Ovary (tissue), 9 donors: Measurements from ENCODE around the gene POLR3C. TPM values are rescaled to one million over a fixed set of nuclear protein-coding genes. Genes with fewer than 3 reads are reported as not detected.

Experiments
- DNase-seq, 5 donors: peaks; one replicate each; pipeline ENCODE4 v3.0.0-alpha.2; 2019 to 2020
- H3K27ac ChIP-seq, 2 donors: fragments of 200-600 bp; one replicate each; pipeline versions ENCODE4 v1.5.1 to v1.8.0; 2019 to 2022
- H3K27me3 ChIP-seq: fragments of 200-600 bp; one replicate; pipeline ENCODE4 v1.8.0; 2022
- H3K36me3 ChIP-seq: fragments of 200-600 bp; sonication (generic); one replicate; pipeline ENCODE4 v1.5.1; 2019
- H3K4me1 ChIP-seq: one replicate; pipeline ENCODE4 v1.8.1; 2013; ENCODE audit warnings: mild to moderate bottlenecking, moderate library complexity; ENCODE audit not compliant: insufficient read depth
- H3K4me3 ChIP-seq: fragments of 200-600 bp; sonication (generic); one replicate; pipeline ENCODE4 v1.5.1; 2017
- H3K9me3 ChIP-seq, 2 donors: fragments of 200-600 bp in 1 of 2; sonication (generic) in 1 of 2; one replicate each; pipeline versions ENCODE4 v1.5.1 to v1.8.1; 2013 to 2019; ENCODE audit warnings: mild to moderate bottlenecking in 1 of 2, moderate library complexity in 1 of 2
- CTCF ChIP-seq, 3 donors: fragments of 450-650 bp in 2 of 3; fragments of 200-600 bp in 1 of 3; IDR thresholded peaks; one replicate each; pipeline versions ENCODE4 v1.5.1 to v1.8.0; 2016 to 2022; ENCODE audit warnings: antibody characterized with exemption in 3 of 3, mild to moderate bottlenecking in 1 of 3
- EP300 ChIP-seq: sonication (generic); formaldehyde crosslinking; IDR thresholded peaks from one replicate; pipeline ENCODE4 v1.6.1; 2017; ENCODE audit warnings: antibody characterized with exemption
- POLR2A ChIP-seq: fragments of 450-650 bp; IDR thresholded peaks from one replicate; pipeline ENCODE4 v1.6.1; 2017; ENCODE audit warnings: antibody characterized with exemption, mild to moderate bottlenecking, moderate library complexity
- WGBS, 3 donors: extraction: QIAGEN DNeasy Blood & Tissue Kit in 1 of 3; methylation state at CpG; one replicate each; pipeline versions ENCODE4 v1.1.5 to v1.1.7; 2013 to 2017; 5-methylcytosine and 5-hydroxymethylcytosine counted together
- intact Hi-C, 4 donors: fragments of 100-400 bp; cut with DNase I; formaldehyde crosslinking; loops; one replicate each; pipeline versions ENCODE4 v1.11.0 to v1.15.1; 2022 to 2023
- polyA plus RNA-seq, 2 donors: library from polyadenylated mRNA; stranded (reverse); fragments of 200-250 nt in 1 of 2; fragments of 350-450 nt in 1 of 2; fragmentation: Illumina TruSeq in 1 of 2; extraction: RNeasy Lipid Tissue Mini Kit (QIAGEN cat#74804) in 1 of 2; gene quantifications; one replicate each; pipeline ENCODE4 v1.2.3, GENCODE V29; 2013 to 2014
- total RNA-seq, 7 donors: library from RNA; depleted of rRNA in 2 of 7; stranded (reverse); fragments of >200 nt in 2 of 7; fragmentation: NEBNext Ultra II Directional in 3 of 7; extraction: Animal tissue kit (Norgen Biotek cat#: 25700) in 3 of 7; gene quantifications; one replicate each; pipeline versions ENCODE4 v1.1.0 to v1.2.4, GENCODE V29; 2016 to 2023
- donor health status: DM: no; HTN: no; CAD: no; lungs with moderate emphysema.
- donor health status: DM: no; HTN: no; CAD: no.
- donor health status: Bipolar disorder and iron deficiency.
- donor health status: DM: yes; HTN: yes; CAD: no.
- donor health status: DM: no; HTN: no; CAD: no.
- donor health status: DM: yes; HTN: yes; CAD: no.

Gene POLR3C
- total and polyA plus RNA-seq, 9 donors = 21.1 to 41.9 (median 27.0) TPM

GRCh38 chr1:145782272-145783099, 41.5 kb upstream of the POLR3C start:
- Histone ChIP-seq H3K27me3 (no peaks in the 10 kb centered on the region), H3K27ac (no peak overlapping the region), H3K9me3 (no peaks in the 10 kb centered on the region), H3K4me1 (no peaks in the 10 kb centered on the region), H3K36me3 (no peaks in the 10 kb centered on the region), H3K4me3 (no peak overlapping the region)
- no peak for DNase-seq
- 67 to 77% (median 75%) methylated on average over 10 of the region's 10 CpGs for WGBS, 3 donors
- intact Hi-C loops = no loop called here
- no peak for TF ChIP-seq EP300
- no peak for TF ChIP-seq CTCF (IDR thresholded peaks at IDR 0.05)
- TF ChIP-seq POLR2A = no peak

- H3K4me1 ChIP-seq = no peaks in the 10 kb centered on the region
- no peak overlapping the region for H3K27ac ChIP-seq
- no peak for DNase-seq
- no peaks in the 10 kb centered on the region for H3K36me3 ChIP-seq
- intact Hi-C loops = no loop called here
- 62 to 67% (median 65%) methylated on average over 3 of the region's 3 CpGs for WGBS, 3 donors
- H3K4me3 ChIP-seq = peak overlapping the region; percentile 23
- no peak for TF ChIP-seq CTCF (IDR thresholded peaks at IDR 0.05)
- no peaks in the 10 kb centered on the region for H3K9me3 ChIP-seq
- no peaks in the 10 kb centered on the region for H3K27me3 ChIP-seq
Observed at GRCh38 chr1:145784409-145784808, 39.6 kb upstream of the POLR3C start.

- DNase-seq = no peak
- H3K36me3 ChIP-seq = no peaks in the 10 kb centered on the region
- H3K4me3 ChIP-seq = no peak overlapping the region
- no peak for TF ChIP-seq CTCF (IDR thresholded peaks at IDR 0.05)
- TF ChIP-seq POLR2A = no peak
- TF ChIP-seq EP300 = no peak
- no peaks in the 10 kb centered on the region for H3K4me1 ChIP-seq
- H3K9me3 ChIP-seq = no peaks in the 10 kb centered on the region
- H3K27me3 ChIP-seq = no peaks in the 10 kb centered on the region
- H3K27ac ChIP-seq = no peak overlapping the region
- intact Hi-C loops = no loop called here
- WGBS, 3 donors = 70 to 96% (median 82%) methylated on average over 1 of the region's 1 CpG
Observed at GRCh38 chr1:145785547-145785946, 38.5 kb upstream of the POLR3C start.

GRCh38 chr1:145786271-145786670, 37.7 kb upstream of the POLR3C start:
- Histone ChIP-seq H3K36me3 (no peaks in the 10 kb centered on the region), H3K27me3 (no peaks in the 10 kb centered on the region), H3K9me3 (no peaks in the 10 kb centered on the region), H3K4me1 (no peaks in the 10 kb centered on the region), H3K4me3 (no peak overlapping the region), H3K27ac (no peak overlapping the region)
- no peak for DNase-seq
- TF ChIP-seq EP300 (no peak), POLR2A (no peak), CTCF (IDR thresholded peaks at IDR 0.05) (no peak)
- intact Hi-C loops = no loop called here
- 0 to 60% (median 57%) methylated on average over 1 of the region's 1 CpG for WGBS, 3 donors
